ENCODE measurements around the gene NRCAM.

The NRCAM gene

DNA sequence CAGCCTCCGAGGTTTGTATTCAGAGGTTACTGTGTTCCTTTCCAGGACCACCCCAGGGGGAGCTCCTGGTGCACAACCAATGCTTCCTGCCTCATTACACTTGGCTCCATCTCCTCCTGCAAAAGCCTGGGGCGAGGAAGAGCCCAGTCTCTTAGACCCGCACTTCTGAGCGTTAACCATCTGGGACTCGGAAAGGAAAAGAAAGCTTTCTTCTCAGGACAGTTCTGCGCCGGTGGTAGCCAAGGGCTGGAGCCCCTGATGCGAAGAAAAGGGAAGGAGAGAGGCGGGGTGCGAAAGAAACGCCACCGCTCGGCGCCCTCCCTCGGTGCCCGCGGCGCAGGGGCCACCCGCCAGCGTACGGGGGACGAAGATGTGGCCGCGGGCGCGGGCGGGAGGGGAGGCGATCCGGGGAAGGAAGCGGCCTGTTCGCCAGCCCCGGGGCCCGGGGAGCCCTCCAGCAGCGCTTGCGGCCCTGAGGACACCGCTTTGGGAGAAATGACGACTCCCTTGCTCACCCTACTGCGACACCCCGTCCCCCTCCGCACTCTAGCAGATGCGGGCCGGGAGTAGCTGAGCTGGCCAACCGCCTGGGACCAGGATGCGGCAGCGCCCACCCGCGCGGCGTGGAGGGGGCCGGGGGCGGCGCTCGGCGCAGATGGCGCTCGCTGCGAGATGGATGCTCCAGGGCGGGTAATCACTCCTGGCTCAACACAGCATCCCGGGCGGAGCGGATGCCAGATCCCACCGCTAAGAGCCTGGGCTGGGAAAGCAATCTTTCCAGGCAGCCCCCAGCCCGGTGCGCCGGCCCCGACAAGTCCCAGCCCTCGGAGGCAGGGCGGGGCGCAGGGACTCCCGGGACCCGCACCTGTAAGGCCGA lies 1.3 kb downstream of the NRCAM start (continued):
- TF ChIP-seq ZNF621 (tag by site-specific recombination; IDR thresholded peaks at IDR 0.05) = no peak
- TF ChIP-seq, protein P1, sequence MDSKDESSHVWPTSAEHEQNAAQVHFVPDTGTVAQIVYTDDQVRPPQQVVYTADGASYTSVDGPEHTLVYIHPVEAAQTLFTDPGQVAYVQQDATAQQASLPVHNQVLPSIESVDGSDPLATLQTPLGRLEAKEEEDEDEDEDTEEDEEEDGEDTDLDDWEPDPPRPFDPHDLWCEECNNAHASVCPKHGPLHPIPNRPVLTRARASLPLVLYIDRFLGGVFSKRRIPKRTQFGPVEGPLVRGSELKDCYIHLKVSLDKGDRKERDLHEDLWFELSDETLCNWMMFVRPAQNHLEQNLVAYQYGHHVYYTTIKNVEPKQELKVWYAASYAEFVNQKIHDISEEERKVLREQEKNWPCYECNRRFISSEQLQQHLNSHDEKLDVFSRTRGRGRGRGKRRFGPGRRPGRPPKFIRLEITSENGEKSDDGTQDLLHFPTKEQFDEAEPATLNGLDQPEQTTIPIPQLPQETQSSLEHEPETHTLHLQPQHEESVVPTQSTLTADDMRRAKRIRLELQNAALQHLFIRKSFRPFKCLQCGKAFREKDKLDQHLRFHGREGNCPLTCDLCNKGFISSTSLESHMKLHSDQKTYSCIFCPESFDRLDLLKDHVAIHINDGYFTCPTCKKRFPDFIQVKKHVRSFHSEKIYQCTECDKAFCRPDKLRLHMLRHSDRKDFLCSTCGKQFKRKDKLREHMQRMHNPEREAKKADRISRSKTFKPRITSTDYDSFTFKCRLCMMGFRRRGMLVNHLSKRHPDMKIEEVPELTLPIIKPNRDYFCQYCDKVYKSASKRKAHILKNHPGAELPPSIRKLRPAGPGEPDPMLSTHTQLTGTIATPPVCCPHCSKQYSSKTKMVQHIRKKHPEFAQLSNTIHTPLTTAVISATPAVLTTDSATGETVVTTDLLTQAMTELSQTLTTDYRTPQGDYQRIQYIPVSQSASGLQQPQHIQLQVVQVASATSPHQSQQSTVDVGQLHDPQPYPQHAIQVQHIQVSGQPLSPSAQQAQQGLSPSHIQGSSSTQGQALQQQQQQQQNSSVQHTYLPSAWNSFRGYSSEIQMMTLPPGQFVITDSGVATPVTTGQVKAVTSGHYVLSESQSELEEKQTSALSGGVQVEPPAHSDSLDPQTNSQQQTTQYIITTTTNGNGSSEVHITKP (tag by site-specific recombination; IDR thresholded peaks at IDR 0.05) = peak; percentile 94
- TF ChIP-seq ZNF426 (tag by site-specific recombination; IDR thresholded peaks at IDR 0.05) = no peak
- TF ChIP-seq, protein P2, sequence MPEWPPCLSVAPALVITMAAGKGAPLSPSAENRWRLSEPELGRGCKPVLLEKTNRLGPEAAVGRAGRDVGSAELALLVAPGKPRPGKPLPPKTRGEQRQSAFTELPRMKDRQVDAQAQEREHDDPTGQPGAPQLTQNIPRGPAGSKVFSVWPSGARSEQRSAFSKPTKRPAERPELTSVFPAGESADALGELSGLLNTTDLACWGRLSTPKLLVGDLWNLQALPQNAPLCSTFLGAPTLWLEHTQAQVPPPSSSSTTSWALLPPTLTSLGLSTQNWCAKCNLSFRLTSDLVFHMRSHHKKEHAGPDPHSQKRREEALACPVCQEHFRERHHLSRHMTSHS (tag by site-specific recombination; IDR thresholded peaks at IDR 0.05) = no peak

DNA sequence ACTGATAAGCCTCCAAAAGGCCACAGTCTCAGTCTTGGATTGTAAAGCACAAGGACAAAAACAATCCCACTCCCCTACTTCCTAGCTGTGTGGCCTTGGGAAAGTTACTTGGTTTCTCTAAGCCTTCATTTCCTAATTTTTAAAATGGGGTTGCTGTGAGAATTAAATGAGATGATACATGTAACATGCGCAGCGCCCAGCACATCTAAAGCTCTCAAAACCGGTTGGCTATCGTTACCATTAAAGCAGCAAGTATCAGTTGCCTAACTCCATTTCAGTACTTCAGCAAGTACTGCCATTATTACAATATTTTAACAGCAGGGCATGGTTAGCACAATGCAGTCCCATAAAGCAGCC lies 1.9 kb downstream of the NRCAM start:
- TF ChIP-seq, protein P3, sequence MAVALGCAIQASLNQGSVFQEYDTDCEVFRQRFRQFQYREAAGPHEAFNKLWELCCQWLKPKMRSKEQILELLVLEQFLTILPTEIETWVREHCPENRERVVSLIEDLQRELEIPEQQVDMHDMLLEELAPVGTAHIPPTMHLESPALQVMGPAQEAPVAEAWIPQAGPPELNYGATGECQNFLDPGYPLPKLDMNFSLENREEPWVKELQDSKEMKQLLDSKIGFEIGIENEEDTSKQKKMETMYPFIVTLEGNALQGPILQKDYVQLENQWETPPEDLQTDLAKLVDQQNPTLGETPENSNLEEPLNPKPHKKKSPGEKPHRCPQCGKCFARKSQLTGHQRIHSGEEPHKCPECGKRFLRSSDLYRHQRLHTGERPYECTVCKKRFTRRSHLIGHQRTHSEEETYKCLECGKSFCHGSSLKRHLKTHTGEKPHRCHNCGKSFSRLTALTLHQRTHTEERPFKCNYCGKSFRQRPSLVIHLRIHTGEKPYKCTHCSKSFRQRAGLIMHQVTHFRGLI (tag by site-specific recombination; IDR thresholded peaks at IDR 0.05) = peak; percentile 20; the same call in 1 of the 2 replicates
- TF ChIP-seq ZNF707 (tag by site-specific recombination; IDR thresholded peaks at IDR 0.05) (no peak), ZNF768 (tag by site-specific recombination; IDR thresholded peaks at IDR 0.05) (peak; percentile 36; the same call in 1 of the 2 replicates), REPIN1 (tag by site-specific recombination; IDR thresholded peaks at IDR 0.05; ENCODE audit: low read depth) (no peak), ZNF664 (tag by site-specific recombination; IDR thresholded peaks at IDR 0.05) (peak; percentile 100)
- ChIA-PET POLR2A (interaction anchor here (1.2 kb wide), 1 partner anchor 72 kb away, joined by 3 read pairs; the partner anchor contains the start of gene PNPLA8), CTCF (interaction anchor here (0.6 to 3.3 kb wide), 7 partner anchors 9 to 281 kb away, joined by 3 to 19 read pairs (median 7); no protein-coding TSS in a partner anchor)
- H3K36me3 ChIP-seq (ENCODE audit: control insufficient read depth in 2 of 2, insufficient read depth in 1 of 2, low read length in 2 of 2) = no peaks in the 10 kb centered on the region
- no peaks in the 10 kb centered on the region for H3K9me3 ChIP-seq (ENCODE audit: control insufficient read depth, insufficient read depth, low read depth, low read length)
- H3K27ac ChIP-seq (ENCODE audit: extremely low read depth, low read depth, low read length) = peak overlapping the region; percentile 69; the same call in 1 of the 2 replicates
- H3K4me3 ChIP-seq (ENCODE audit: low read depth, low read length) = peak overlapping the region; percentile 88
- H3K4me1 ChIP-seq (ENCODE audit: control insufficient read depth, insufficient read depth, low read length) = peaks cover 13% of the 10 kb centered on the region

DNA sequence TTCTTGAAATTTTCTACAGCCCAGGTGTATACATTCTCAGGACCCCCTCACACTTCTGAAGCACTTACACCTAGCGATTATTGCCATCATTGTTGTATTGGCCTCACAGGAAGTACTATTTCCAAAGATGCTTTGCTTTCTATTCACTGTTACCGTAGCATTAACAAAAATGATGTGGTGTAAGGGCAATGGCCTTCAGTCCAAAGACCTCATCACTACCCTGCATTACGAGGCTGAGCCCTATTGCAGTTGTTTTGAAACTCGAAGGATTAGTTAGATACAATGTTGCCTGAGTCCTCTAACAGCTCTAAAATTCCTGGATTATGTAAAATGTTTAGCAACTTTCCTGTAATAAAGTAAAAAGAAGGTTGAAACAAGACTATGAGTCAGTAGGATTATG lies 2.9 kb downstream of the NRCAM start:
- Histone ChIP-seq H3K36me3 (ENCODE audit: control insufficient read depth in 2 of 2, insufficient read depth in 1 of 2, low read length in 2 of 2) (no peaks in the 10 kb centered on the region), H3K27ac (ENCODE audit: extremely low read depth, low read depth, low read length) (no peak overlapping the region), H3K9me3 (ENCODE audit: control insufficient read depth, insufficient read depth, low read depth, low read length) (no peaks in the 10 kb centered on the region), H3K4me1 (ENCODE audit: control insufficient read depth, insufficient read depth, low read length) (peaks cover 21% of the 10 kb centered on the region), H3K4me3 (ENCODE audit: low read depth, low read length) (no peak overlapping the region)
- ChIA-PET CTCF (interaction anchor here (0.7 to 3.3 kb wide), 15 partner anchors 8 to 340 kb away, joined by 3 to 19 read pairs (median 4); no protein-coding TSS in a partner anchor), POLR2A (no interaction called here)
- TF ChIP-seq PRDM1 (tag by site-specific recombination; IDR thresholded peaks at IDR 0.05) = no peak
- TF ChIP-seq ZNF2 (tag by site-specific recombination; IDR thresholded peaks at IDR 0.05) = no peak
- no peak for TF ChIP-seq RBAK (tag by site-specific recombination; IDR thresholded peaks at IDR 0.05)
- no peak for TF ChIP-seq ZNF837 (tag by site-specific recombination; IDR thresholded peaks at IDR 0.05)
- TF ChIP-seq ZNF132 (tag by site-specific recombination; IDR thresholded peaks at IDR 0.05; ENCODE audit: borderline replicate concordance) = no peak
- TF ChIP-seq FEZF1 (tag by site-specific recombination; IDR thresholded peaks at IDR 0.05) = no peak
- no peak for TF ChIP-seq ZNF146 (tag by site-specific recombination; IDR thresholded peaks at IDR 0.05)
- TF ChIP-seq SETDB1 (IDR thresholded peaks at IDR 0.05; ENCODE audit: insufficient read length, low read length) = no peak
- no peak for TF ChIP-seq ZBTB20 (tag by site-specific recombination; IDR thresholded peaks at IDR 0.05)
- TF ChIP-seq ZNF157 (tag by site-specific recombination; IDR thresholded peaks at IDR 0.05) = no peak
- TF ChIP-seq SCRT1 (tag by site-specific recombination; IDR thresholded peaks at IDR 0.05; ENCODE audit: borderline replicate concordance) = no peak
